ENCODE data around the gene PKNOX2. TPM values are rescaled to one million over a fixed set of nuclear protein-coding genes. Genes with fewer than 3 reads are reported as not detected.

Gene PKNOX2
- total RNA-seq, 1 experiment from 2014 or later, result 3.7 TPM

GRCh38 chr11:125312812-125313211 is 148.3 kb downstream of the PKNOX2 start:
- Mint-ChIP-seq H3K4me3 (no peak overlapping the region), H3K9me3 (peaks cover 19% of the 10 kb centered on the region), H3K36me3 (peaks cover 9% of the 10 kb centered on the region), H3K27me3 (ENCODE audit: low read depth) (peaks cover 21% of the 10 kb centered on the region), H3K4me1 (peaks cover 49% of the 10 kb centered on the region), H3K27ac (no peak overlapping the region)
- DNase-seq (ENCODE audit: low spot score) (no peak), ATAC-seq (no peak)
- POLR2A ChIA-PET, result interaction anchor here (0.6 kb wide), 1 partner anchor 79 kb away, joined by 3 read pairs; no protein-coding TSS in a partner anchor
- TF ChIP-seq ATF1 (CRISPR knock-in tag; IDR thresholded peaks at IDR 0.05) (no peak), SMAD3 (CRISPR knock-in tag; IDR thresholded peaks at IDR 0.05; ENCODE audit: borderline replicate concordance) (no peak), ZSCAN18 (CRISPR knock-in tag; IDR thresholded peaks at IDR 0.05) (no peak), ZNF396 (CRISPR knock-in tag; IDR thresholded peaks at IDR 0.05; ENCODE audit: borderline replicate concordance) (no peak), CBFB (CRISPR knock-in tag; IDR thresholded peaks at IDR 0.05; ENCODE audit: low read depth) (no peak), STAT6 (CRISPR knock-in tag; conservative IDR thresholded peaks at IDR 0.05; ENCODE audit: low read depth) (no peak), SMAD4 (CRISPR knock-in tag; IDR thresholded peaks at IDR 0.05) (no peak), ZNF219 (CRISPR knock-in tag; IDR thresholded peaks at IDR 0.05; ENCODE audit: borderline replicate concordance) (no peak), ZNF532 (CRISPR knock-in tag; IDR thresholded peaks at IDR 0.05; ENCODE audit: borderline replicate concordance) (no peak), PREB (CRISPR knock-in tag; IDR thresholded peaks at IDR 0.05; ENCODE audit: borderline replicate concordance) (no peak), ATF3 (CRISPR knock-in tag; conservative IDR thresholded peaks at IDR 0.05) (no peak)
- CTCF ChIA-PET, result interaction anchor here (0.6 to 2.7 kb wide), 10 partner anchors 10 to 392 kb away, joined by 3 to 15 read pairs (median 4); no protein-coding TSS in a partner anchor

- peaks cover 22% of the 10 kb centered on the region for H3K9me3 Mint-ChIP-seq
- H3K27me3 Mint-ChIP-seq (ENCODE audit: low read depth), result peaks cover 24% of the 10 kb centered on the region
- H3K36me3 Mint-ChIP-seq, result peaks cover 11% of the 10 kb centered on the region
- no peak overlapping the region for H3K4me3 Mint-ChIP-seq
- POLR2A ChIA-PET, result interaction anchor here (0.6 kb wide), 1 partner anchor 80 kb away, joined by 3 read pairs; no protein-coding TSS in a partner anchor
- CTCF ChIA-PET, result interaction anchor here (0.5 to 2.7 kb wide), 14 partner anchors 8 to 461 kb away, joined by 3 to 15 read pairs (median 4); no protein-coding TSS in a partner anchor
- H3K4me1 Mint-ChIP-seq, result peaks cover 49% of the 10 kb centered on the region
- ATAC-seq, result peak; percentile 6; the same call in 1 of the 2 replicates
- H3K27ac Mint-ChIP-seq, result no peak overlapping the region
- DNase-seq (ENCODE audit: low spot score), result no peak
- TF ChIP-seq AFF4 (CRISPR knock-in tag; IDR thresholded peaks at IDR 0.05; ENCODE audit: borderline replicate concordance) (no peak), MYBL2 (CRISPR knock-in tag; IDR thresholded peaks at IDR 0.05) (no peak), FOXK1 (CRISPR knock-in tag; IDR thresholded peaks at IDR 0.05) (no peak), ZBTB21 (CRISPR knock-in tag; IDR thresholded peaks at IDR 0.05; ENCODE audit: borderline replicate concordance) (no peak), JAZF1 (CRISPR knock-in tag; IDR thresholded peaks at IDR 0.05) (no peak)
Measured at GRCh38 chr11:125313271-125314219, 149.0 kb downstream of the PKNOX2 start.

Data from WTC11 (cell line).